Thoracic aorta (tissue), 2 donors: ENCODE data around the gene NDOR1. TPM values are rescaled to one million over a fixed set of nuclear protein-coding genes. Genes with fewer than 3 reads are reported as not detected.

Experiments
- ATAC-seq: fragments of 150-250 bp; one replicate; pipeline ENCODE4 v1.8.0; 2017; ENCODE audit warnings: low read depth; ENCODE audit not compliant: insufficient number of reproducible peaks, low FRiP score
- DNase-seq: peaks from one replicate; pipeline ENCODE4 v3.0.0-alpha.2; 2020; ENCODE audit warnings: low spot score
- H3K27ac ChIP-seq, 2 donors: fragments of 200-600 bp; sonication (generic); 1 replicate in 1 of 2; 2 replicates in 1 of 2; pipeline ENCODE4 v1.5.1; 2016; ENCODE audit warnings: mild to moderate bottlenecking in 2 of 2, moderate library complexity in 2 of 2
- H3K27me3 ChIP-seq: fragments of 200-600 bp; sonication (generic); replicated peaks from 2 replicates; pipeline ENCODE4 v1.6.0; 2016; ENCODE audit warnings: mild to moderate bottlenecking; ENCODE audit not compliant: insufficient read depth
- H3K36me3 ChIP-seq: fragments of 200-600 bp; sonication (generic); one replicate; pipeline ENCODE4 v1.5.1; 2016
- H3K4me1 ChIP-seq, 2 donors: fragments of 200-600 bp; sonication (generic); 1 replicate in 1 of 2; 2 replicates in 1 of 2; pipeline versions ENCODE4 v1.5.1 to v1.6.0; 2016; ENCODE audit warnings: low read depth in 2 of 2, mild to moderate bottlenecking in 1 of 2; ENCODE audit not compliant: control insufficient read depth in 1 of 2
- H3K4me3 ChIP-seq: fragments of 200-600 bp; sonication (generic); 2 replicates; pipeline ENCODE4 v1.5.1; 2016; ENCODE audit warnings: mild to moderate bottlenecking
- H3K9me3 ChIP-seq: fragments of 200-600 bp; sonication (generic); 2 replicates; pipeline ENCODE4 v1.5.1; 2016
- total RNA-seq, 2 donors: library from RNA; depleted of rRNA; stranded (reverse); fragments of >200 nt; gene quantifications; one replicate each; pipeline versions ENCODE4 v1.1.0 to v1.2.3, GENCODE V29; 2016
- TF ChIP-seq, protein P1 (sequence below): fragments of 200-600 bp; sonication (generic); IDR thresholded peaks from one replicate; pipeline ENCODE4 v1.5.1; 2019; ENCODE audit warnings: antibody characterized with exemption

Gene NDOR1
- total RNA-seq, 2 donors from 2014 or later, result 13.3 to 17.7 TPM

DNA sequence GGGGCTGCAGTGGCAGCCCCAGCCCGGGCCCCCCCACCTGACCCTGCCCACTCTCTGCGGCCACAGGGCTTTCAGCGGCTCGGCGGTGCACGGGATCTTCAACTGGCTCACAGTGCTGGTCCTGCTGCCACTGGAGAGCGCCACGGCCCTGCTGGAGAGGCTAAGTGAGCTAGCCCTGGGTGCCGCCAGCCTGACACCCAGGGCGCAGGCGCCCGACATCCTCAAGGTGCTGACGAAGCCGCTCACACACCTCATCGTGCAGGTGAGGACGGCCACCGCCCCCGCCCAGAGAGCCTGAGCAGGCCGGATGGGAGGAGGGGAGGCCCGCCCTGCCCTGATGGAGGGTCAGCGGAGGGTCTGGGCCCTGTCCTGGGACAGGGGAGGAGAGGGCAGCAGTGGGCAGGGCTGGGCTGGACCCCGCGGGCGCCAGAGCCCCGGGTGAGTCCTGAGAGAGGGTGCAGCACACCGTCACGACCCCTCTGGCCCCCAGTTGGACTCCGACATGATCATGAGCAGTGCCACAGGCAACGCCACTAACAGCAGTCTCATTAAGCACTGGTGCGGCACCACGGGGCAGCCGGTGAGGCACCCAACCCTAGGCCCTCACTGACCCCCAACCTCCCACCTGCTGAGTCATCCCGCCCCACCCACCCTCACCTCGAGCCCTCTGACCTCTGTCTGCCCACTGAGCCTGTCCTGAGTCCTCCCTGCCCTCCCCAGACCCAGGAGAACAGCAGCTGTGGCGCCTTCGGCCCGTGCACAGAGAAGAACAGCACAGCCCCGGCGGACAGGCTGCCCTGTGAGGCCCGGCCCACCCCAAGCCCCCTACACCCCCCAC lies 27.9 kb downstream of the NDOR1 start:
- Histone ChIP-seq H3K36me3 (no peaks in the 10 kb centered on the region), H3K27me3 (no peaks in the 10 kb centered on the region), H3K9me3 (no peaks in the 10 kb centered on the region), H3K4me1 (peaks cover 3 to 12% of the 10 kb centered on the region in 2 donors), H3K4me3 (no peak overlapping the region), H3K27ac (no peak overlapping the region)
- TF ChIP-seq, protein P1, sequence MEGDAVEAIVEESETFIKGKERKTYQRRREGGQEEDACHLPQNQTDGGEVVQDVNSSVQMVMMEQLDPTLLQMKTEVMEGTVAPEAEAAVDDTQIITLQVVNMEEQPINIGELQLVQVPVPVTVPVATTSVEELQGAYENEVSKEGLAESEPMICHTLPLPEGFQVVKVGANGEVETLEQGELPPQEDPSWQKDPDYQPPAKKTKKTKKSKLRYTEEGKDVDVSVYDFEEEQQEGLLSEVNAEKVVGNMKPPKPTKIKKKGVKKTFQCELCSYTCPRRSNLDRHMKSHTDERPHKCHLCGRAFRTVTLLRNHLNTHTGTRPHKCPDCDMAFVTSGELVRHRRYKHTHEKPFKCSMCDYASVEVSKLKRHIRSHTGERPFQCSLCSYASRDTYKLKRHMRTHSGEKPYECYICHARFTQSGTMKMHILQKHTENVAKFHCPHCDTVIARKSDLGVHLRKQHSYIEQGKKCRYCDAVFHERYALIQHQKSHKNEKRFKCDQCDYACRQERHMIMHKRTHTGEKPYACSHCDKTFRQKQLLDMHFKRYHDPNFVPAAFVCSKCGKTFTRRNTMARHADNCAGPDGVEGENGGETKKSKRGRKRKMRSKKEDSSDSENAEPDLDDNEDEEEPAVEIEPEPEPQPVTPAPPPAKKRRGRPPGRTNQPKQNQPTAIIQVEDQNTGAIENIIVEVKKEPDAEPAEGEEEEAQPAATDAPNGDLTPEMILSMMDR, result no peak
- DNase-seq (no peak), ATAC-seq (no peak)

DNA sequence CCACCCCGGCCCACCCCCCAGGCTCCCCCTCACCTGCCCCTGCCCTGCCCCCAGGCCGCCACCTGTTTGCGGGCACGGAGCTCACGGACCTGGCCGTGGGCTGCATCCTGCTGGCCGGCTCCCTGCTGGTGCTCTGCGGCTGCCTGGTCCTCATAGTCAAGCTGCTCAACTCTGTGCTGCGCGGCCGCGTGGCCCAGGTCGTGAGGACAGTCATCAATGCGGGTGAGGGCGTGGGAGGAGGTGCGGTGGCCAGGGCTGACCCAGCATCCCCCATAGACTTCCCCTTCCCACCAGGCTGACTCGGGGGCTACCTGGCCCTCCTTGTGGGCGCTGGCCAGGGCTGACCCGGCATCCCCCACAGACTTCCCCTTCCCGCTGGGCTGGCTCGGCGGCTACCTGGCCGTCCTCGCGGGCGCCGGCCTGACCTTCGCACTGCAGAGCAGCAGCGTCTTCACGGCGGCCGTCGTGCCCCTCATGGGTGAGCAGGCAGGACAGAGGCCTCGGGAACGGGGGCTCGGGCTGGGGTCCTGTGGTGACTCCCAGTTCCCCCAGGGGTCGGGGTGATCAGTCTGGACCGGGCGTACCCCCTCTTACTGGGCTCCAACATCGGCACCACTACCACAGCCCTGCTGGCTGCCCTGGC lies 28.7 kb downstream of the NDOR1 start:
- no peaks in the 10 kb centered on the region for H3K9me3 ChIP-seq
- H3K36me3 ChIP-seq, result no peaks in the 10 kb centered on the region
- TF ChIP-seq, protein P1, result no peak
- ATAC-seq, result no peak
- H3K4me3 ChIP-seq, result no peak overlapping the region
- H3K27me3 ChIP-seq, result no peaks in the 10 kb centered on the region
- peaks cover 3 to 20% of the 10 kb centered on the region in 2 donors for H3K4me1 ChIP-seq
- DNase-seq, result no peak
- no peak overlapping the region for H3K27ac ChIP-seq

DNA sequence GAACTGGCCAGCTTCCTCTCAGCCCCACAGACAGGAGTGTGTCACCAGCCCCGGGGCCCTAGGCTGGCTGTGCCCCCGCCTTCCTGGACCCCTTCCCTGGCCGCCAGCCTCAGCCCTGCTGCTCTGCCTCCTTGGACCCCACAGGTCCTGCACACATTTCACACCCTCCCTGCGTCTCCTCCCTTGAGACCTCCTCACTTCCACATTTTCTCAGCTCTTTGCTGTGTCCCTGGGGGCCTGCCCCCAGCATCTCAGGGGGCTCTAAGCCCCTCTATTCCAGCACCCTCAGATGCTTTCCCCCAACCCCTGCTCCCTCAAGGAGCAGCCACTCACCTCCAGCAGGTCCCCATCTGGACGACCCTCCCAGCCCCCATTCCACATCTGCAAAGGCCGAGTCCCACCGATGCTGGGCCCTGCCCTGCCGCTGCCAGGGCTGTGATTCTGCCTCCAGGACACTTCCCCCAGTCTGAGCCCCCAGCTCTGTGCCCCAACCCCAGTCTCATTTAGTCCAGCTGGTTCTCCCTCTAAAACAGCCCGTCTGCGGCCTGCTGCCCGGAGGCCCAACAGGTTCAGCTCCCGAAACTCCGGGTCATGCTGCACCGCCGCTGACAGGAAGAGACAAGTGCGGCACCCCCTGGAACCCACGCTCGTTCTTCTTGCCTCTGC lies 29.4 kb downstream of the NDOR1 start:
- Histone ChIP-seq H3K36me3 (no peaks in the 10 kb centered on the region), H3K4me1 (peaks cover 3 to 27% of the 10 kb centered on the region in 2 donors), H3K4me3 (no peak overlapping the region), H3K27me3 (no peaks in the 10 kb centered on the region), H3K9me3 (no peaks in the 10 kb centered on the region), H3K27ac (no peak overlapping the region)
- no peak for ATAC-seq
- DNase-seq, result no peak
- TF ChIP-seq, protein P1, result no peak

DNA sequence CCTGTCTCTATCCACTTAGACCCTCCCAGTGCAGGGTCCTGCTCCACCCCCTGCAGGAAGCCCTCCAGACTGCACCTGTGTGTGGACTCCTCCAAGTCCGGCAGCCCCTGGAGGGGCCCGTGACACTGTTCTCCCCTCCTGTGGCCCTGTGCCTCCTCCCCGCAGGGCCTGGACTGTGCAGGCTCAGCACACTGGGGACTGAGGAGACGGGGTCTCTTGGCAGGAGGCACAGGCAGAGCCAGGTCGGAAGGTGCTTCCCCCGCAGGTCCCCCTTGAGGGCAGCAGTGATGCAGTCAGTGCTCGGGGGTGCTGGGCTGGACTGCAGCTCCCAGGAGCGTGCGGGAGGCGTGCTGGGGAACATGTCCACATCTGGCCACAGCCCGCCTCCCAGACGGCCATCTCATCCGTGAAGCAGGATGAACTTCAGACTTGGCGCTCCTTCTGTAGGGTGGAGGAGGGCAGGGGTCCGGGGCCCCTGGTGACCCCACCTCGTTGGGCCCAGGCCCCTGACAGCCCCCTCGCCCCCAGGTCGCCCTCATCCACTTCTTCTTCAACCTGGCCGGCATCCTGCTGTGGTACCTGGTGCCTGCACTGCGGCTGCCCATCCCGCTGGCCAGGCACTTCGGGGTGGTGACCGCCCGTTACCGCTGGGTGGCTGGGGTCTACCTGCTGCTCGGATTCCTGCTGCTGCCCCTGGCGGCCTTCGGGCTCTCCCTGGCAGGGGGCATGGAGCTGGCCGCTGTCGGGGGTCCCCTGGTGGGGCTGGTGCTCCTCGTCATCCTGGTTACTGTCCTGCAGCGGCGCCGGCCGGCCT lies 30.1 kb downstream of the NDOR1 start:
- H3K9me3 ChIP-seq, result no peaks in the 10 kb centered on the region
- no peak overlapping the region for H3K27ac ChIP-seq
- DNase-seq, result no peak
- no peaks in the 10 kb centered on the region for H3K36me3 ChIP-seq
- H3K27me3 ChIP-seq, result no peaks in the 10 kb centered on the region
- peak overlapping the region; percentile 32 for H3K4me3 ChIP-seq
- no peak for ATAC-seq
- H3K4me1 ChIP-seq, result peaks cover 3 to 29% of the 10 kb centered on the region in 2 donors
- TF ChIP-seq, protein P1, result no peak
